Retinal pigment epithelial cell (primary cell): ENCODE results near the gene CFAP20DC.
A peak's percentile ranks its signal among the peaks of the same experiment; 100 is the strongest.

ENCODE experiments used
- DNase-seq: peaks from one replicate; pipeline ENCODE4 v3.0.0-alpha.2; 2010; ENCODE audit warnings: low read depth
- H3K4me3 ChIP-seq: 2 replicates; pipeline ENCODE4 v1.5.1; 2011; ENCODE audit warnings: mild to moderate bottlenecking, low read length, control low read depth, moderate library complexity
- CTCF ChIP-seq: conservative IDR thresholded peaks from 2 replicates; pipeline ENCODE4 v1.5.1; 2011; ENCODE audit warnings: low read depth, low read length, control low read depth, inconsistent platforms

The CFAP20DC gene

GRCh38 chr3:59040902-59041301, 8.9 kb downstream of the CFAP20DC start:
- no peak for TF ChIP-seq CTCF
- no peak for DNase-seq
- no peak overlapping the region for H3K4me3 ChIP-seq

GRCh38 chr3:59027607-59028006, 22.2 kb downstream of the CFAP20DC start:
- TF ChIP-seq CTCF = no peak
- DNase-seq = no peak
- H3K4me3 ChIP-seq = no peak overlapping the region

- no peak for TF ChIP-seq CTCF
These were observed 26.2 kb downstream of the CFAP20DC start for GRCh38 chr3:59023612-59024011.

DNA sequence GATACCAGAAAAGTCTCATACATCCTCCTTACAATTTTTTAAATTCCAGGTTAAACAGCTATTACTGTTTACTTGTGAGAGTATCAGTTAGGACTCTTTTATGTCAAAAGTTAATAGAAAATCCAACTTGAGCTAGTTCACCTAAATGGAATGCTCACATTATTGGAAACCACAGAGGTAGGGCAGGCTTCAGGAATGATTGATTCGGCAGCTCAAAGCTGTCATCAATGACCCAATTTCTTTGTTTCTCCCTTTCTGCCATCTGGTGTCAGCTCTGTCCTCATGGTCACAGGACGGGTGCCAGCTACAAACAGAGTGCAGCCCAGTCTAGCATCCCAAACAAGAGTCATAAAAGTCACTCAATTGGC, 32.2 kb downstream of the CFAP20DC start:
- H3K4me3 ChIP-seq = no peak overlapping the region
- no peak for DNase-seq
- no peak for TF ChIP-seq CTCF

More at GRCh38 chr3:59023612-59024011, 26.2 kb downstream of the CFAP20DC start:
- no peak for DNase-seq
- no peak overlapping the region for H3K4me3 ChIP-seq

DNA sequence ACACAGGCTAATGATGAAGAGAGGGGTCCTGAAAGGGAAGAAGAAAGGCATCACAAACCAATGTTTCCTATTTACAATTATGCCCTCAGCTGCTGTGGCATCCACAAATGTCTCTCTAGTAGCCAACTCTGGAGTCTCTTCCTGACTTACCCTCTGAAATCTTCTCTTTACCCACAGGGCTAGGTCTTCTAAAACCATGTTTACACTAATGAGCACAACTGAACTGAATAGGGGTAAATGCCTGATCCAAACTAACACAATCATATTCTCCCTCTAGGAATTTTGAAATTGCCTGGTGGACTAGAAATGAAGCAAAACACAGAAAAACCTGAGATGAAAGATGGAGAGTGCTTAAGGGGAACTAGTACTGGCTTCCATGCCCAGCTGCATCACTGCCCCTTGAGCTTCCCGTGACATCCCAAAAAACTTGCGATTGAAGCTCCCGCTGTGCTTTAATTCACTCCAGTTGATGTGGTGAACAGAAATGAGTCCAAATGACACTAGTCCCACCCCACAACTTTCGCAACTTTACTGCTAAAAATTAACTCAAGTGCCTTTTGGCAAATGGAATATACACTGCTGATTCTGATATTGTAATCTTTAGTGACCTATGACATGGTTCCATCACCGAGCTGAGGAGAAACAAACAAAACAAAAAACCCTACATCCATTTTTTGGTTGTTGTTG, 32.8 kb downstream of the CFAP20DC start:
- DNase-seq = no peak
- no peak for TF ChIP-seq CTCF
- H3K4me3 ChIP-seq = no peak overlapping the region

DNA sequence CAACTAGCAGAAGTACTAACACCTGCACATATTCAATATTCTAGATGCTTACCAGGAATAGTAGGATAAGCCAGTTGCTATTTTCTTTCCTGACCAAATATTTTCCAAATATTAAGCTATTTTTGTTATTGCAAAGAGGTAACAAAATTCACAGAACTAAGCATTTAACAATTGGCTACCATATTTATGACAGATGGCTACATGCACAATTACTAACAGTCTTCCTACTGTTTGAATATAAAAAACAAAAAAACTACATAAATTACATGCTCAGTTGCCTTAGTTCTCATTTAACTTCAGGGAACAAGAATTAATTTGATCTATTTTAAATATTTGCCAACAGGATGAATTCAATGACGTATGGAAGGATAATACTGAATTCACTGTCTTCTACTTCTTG, 36.2 kb downstream of the CFAP20DC start:
- H3K4me3 ChIP-seq = no peak overlapping the region
- no peak for DNase-seq
- no peak for TF ChIP-seq CTCF

- peak; percentile 81 for DNase-seq
- H3K4me3 ChIP-seq = no peak overlapping the region
- no peak for TF ChIP-seq CTCF
These were observed 42.9 kb downstream of the CFAP20DC start for GRCh38 chr3:59006634-59007517.
